Retinal pigment epithelial cell (primary cell): ENCODE data around the gene TET3.

Experiments
- DNase-seq: peaks from one replicate; pipeline ENCODE4 v3.0.0-alpha.2; 2010; ENCODE audit warnings: low read depth
- H3K4me3 ChIP-seq: 2 replicates; pipeline ENCODE4 v1.5.1; 2011; ENCODE audit warnings: mild to moderate bottlenecking, low read length, control low read depth, moderate library complexity
- CTCF ChIP-seq: conservative IDR thresholded peaks from 2 replicates; pipeline ENCODE4 v1.5.1; 2011; ENCODE audit warnings: low read depth, low read length, control low read depth, inconsistent platforms

Gene TET3

GRCh38 chr2:73995810-73996209 is 11.1 kb downstream of the TET3 start:
- TF ChIP-seq CTCF, result no peak
- no peak for DNase-seq
- no peak overlapping the region for H3K4me3 ChIP-seq

GRCh38 chr2:73997813-73998212 is 13.1 kb downstream of the TET3 start:
- no peak for DNase-seq
- H3K4me3 ChIP-seq, result no peak overlapping the region
- TF ChIP-seq CTCF, result no peak

DNA sequence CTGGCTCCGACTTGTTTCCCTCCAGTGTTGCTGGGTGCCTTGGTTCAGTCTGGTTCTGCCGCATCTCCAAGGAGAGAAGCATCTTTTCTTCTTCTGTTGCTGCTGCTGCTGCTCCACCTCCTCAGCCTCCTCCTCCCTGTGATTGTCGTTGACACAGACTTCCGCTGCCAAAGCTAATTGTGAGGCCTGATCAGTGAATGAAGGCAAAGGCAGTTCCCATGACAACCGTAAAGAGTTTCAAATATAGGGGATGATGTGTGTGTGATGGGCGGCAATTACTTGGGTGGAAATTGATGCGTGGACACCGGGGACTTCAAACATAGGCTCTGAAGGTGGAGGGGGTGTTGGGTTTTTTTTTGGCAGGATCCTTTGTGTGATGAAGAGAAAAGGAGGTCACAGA is 13.7 kb downstream of the TET3 start:
- no peak for DNase-seq
- no peak overlapping the region for H3K4me3 ChIP-seq
- no peak for TF ChIP-seq CTCF

GRCh38 chr2:73998933-73999332 is 14.2 kb downstream of the TET3 start:
- no peak for TF ChIP-seq CTCF
- H3K4me3 ChIP-seq, result no peak overlapping the region
- no peak for DNase-seq

GRCh38 chr2:73999881-74000597 is 15.3 kb downstream of the TET3 start:
- DNase-seq, result no peak
- H3K4me3 ChIP-seq, result no peak overlapping the region
- no peak for TF ChIP-seq CTCF

DNA sequence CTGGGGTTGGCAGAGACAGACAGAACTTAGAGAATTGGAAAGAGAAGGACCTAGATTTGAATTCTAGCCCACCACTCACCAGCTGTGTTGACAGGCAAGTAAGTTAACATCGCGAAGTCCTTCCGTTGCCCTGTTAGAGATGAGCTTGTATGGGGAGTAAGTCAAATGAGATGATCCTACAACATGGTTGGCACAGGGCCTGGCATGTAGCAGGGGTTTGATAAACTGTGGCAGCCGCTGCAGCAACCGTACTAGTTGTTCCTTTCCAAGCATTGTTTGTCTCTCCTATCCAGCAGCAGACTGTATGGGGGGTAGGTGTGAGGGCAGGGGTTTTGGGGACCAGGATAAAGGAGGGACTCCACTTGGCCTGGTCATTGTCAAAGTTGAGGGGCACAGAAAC is 16.0 kb downstream of the TET3 start:
- no peak for TF ChIP-seq CTCF
- no peak overlapping the region for H3K4me3 ChIP-seq
- no peak for DNase-seq

GRCh38 chr2:74001121-74001520 is 16.4 kb downstream of the TET3 start:
- no peak for TF ChIP-seq CTCF
- no peak for DNase-seq
- no peak overlapping the region for H3K4me3 ChIP-seq
